Spinal cord (tissue), 10 donors: ENCODE measurements around the gene OR7C1. TPM values are rescaled to one million over a fixed set of nuclear protein-coding genes. Genes with fewer than 3 reads are reported as not detected.
A peak's percentile ranks its signal among the peaks of the same experiment; 100 is the strongest.

Experiments
- DNase-seq, 6 donors: peaks; one replicate each; pipeline versions ENCODE4 v3.0.0 to v3.0.0-alpha.2; 2013 to 2015; ENCODE audit warnings: low spot score in 6 of 6, low read depth in 4 of 6
- H3K27ac ChIP-seq: one replicate; pipeline ENCODE4 v1.5.1; 2013; ENCODE audit warnings: low read depth, low read length, control low read depth
- H3K27me3 ChIP-seq: one replicate; pipeline ENCODE4 v1.6.1; 2013; ENCODE audit warnings: low read length; ENCODE audit not compliant: control insufficient read depth, insufficient read depth
- H3K36me3 ChIP-seq: one replicate; pipeline ENCODE4 v1.6.1; 2013; ENCODE audit warnings: low read length; ENCODE audit not compliant: control insufficient read depth, insufficient read depth
- H3K4me1 ChIP-seq: one replicate; pipeline ENCODE4 v1.6.1; 2013; ENCODE audit warnings: low read length; ENCODE audit not compliant: control insufficient read depth, insufficient read depth
- H3K4me3 ChIP-seq: one replicate; pipeline ENCODE4 v1.5.1; 2013; ENCODE audit warnings: low read depth, low read length, control low read depth
- H3K9me3 ChIP-seq: one replicate; pipeline ENCODE4 v1.6.1; 2013; ENCODE audit warnings: low read length; ENCODE audit not compliant: control insufficient read depth, insufficient read depth
- WGBS: methylation state at CpG from one replicate; pipeline ENCODE4 v1.1.5; 2013; ENCODE audit warnings: missing lambda C conversion rate; ENCODE audit not compliant: insufficient coverage; 5-methylcytosine and 5-hydroxymethylcytosine counted together
- long read RNA-seq, 4 donors: transcript quantifications; one replicate each; lab custom pipeline, GENCODE V29; 2026
- polyA plus RNA-seq, 2 donors: library from polyadenylated mRNA; unstranded; fragments of 120-200 nt; gene quantifications; one replicate each; pipeline ENCODE4 v1.2.1, GENCODE V29; 2013; ENCODE audit not compliant: insufficient read length in 2 of 2
- total RNA-seq, 2 donors: library from RNA; depleted of rRNA in 1 of 2; stranded (reverse); fragments of 120-200 nt in 1 of 2; fragments of >200 nt in 1 of 2; gene quantifications; one replicate each; pipeline versions ENCODE4 v1.2.3 to v1.2.4, GENCODE V29; 2013 to 2014
- donor health status: healthy.

The OR7C1 gene
- total RNA-seq (under 1 TPM; 0.10 to 0.83 TPM), polyA plus RNA-seq (under 1 TPM; 0.14 to 0.36 TPM)
- long read RNA-seq, donor 1 = 0 reads
- long read RNA-seq, donor 2 = 0 reads
- long read RNA-seq, donor 3 = 0 reads
- long read RNA-seq, donor 4 = 0 reads

- no peaks in the 10 kb centered on the region for H3K4me1 ChIP-seq
- H3K27ac ChIP-seq = no peak within 1 kb of the TSS
- no CpG with 5 or more reads among the region's 1 CpG for WGBS
- H3K36me3 ChIP-seq = no peaks in the 10 kb centered on the region
- no peak within 1 kb of the TSS for H3K4me3 ChIP-seq
- DNase-seq = peak in 2 of 6 donors; percentile 49 to 61
- no peaks in the 10 kb centered on the region for H3K9me3 ChIP-seq
- H3K27me3 ChIP-seq = no peaks in the 10 kb centered on the region
These were observed at the start of gene OR7C1, which contains the start of gene OR7A5 for GRCh38 chr19:14835011-14835410. OR7C1 (minus strand) TSS chr19:14835185; CDS start chr19:14800136, 35,049 bp downstream. OR7A5 (minus strand) TSS chr19:14835185; CDS start chr19:14828241, 6,944 bp downstream.

DNA sequence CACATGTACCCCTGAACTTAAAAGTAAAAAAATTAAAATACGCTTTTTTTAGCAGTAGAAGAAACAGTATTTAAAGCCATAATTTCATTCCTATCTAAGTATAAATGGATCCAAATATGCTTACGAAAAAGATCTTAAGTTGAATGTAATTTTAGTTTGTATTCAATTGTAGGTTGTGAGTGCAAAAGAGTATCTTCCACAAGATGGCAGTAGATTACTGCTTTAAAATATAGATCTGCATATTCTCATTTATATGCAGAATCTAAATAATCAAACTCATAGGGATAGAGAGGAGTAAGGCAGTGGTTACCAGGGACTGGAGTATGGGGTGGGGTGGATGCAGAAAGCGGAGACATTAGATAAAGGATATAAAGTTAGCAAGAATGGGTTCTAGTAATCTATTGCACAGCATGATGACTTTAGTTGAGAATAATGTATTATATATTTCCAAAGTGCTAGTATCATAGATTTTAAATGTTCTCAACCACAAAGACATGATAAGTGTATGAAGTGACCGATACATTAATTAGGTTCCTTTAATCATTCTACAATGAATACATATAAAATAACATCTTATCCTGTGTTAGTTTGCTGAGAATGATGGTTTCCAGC, 36.7 kb upstream of the OR7C1 start:
- peak in 4 of 6 donors; percentile 4 to 82 (median 26) for DNase-seq
- Histone ChIP-seq H3K4me1 (no peaks in the 10 kb centered on the region), H3K36me3 (no peaks in the 10 kb centered on the region), H3K9me3 (no peaks in the 10 kb centered on the region), H3K27ac (no peak overlapping the region), H3K27me3 (no peaks in the 10 kb centered on the region), H3K4me3 (no peak overlapping the region)
- no CpG with 5 or more reads among the region's 4 CpGs for WGBS

DNA sequence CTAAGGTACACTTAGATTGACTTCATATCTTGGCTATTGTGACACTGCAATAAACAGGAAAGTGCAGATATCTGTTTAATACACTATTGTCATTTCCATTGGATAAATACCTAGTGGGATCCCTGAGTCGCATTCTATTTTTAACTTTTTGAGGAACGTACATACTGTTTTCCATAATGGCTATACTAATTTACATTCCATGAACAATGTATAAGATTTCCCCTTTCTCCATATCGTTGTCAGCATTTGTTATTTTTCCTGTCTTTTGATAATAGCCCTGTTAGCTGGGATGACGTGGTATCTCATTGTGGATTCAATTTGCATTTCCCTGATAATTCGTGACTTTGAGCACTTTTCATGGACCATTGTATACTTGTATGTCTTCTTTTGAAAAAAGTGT, 33.5 kb upstream of the OR7C1 start:
- no peaks in the 10 kb centered on the region for H3K4me1 ChIP-seq
- H3K9me3 ChIP-seq = no peaks in the 10 kb centered on the region
- WGBS = 100% methylated on average over 2 of the region's 5 CpGs
- H3K27ac ChIP-seq = no peak overlapping the region
- no peak for DNase-seq
- no peak overlapping the region for H3K4me3 ChIP-seq
- no peaks in the 10 kb centered on the region for H3K36me3 ChIP-seq
- no peaks in the 10 kb centered on the region for H3K27me3 ChIP-seq

DNA sequence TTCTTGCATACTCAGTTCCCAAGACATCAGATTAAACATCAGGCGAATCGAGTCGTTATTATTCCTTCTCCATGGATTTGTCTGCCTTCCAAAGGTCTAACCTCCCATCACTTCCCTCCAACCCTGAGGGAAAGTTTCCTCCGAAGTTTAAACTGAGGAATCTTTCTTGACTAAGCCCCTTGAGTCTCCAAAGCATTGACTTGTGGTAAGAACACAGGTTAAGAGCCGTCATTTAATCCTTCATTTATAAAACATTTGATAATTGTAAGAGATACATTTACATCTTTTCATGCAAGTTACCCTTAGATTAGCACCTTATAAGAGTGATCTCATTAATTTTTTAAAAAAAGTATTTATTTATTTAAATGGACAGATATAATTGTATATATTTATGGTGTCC, 13.8 kb upstream of the OR7C1 start, which contains the start of gene OR7A10:
TSS of gene OR7A10 (minus strand) at position 101 of the 400 bp plus-strand sequence. CDS start 7,045 bp downstream, outside the sequence.
- no peaks in the 10 kb centered on the region for H3K9me3 ChIP-seq
- H3K4me3 ChIP-seq = no peak within 1 kb of the TSS
- 90% methylated on average over 3 of the region's 5 CpGs for WGBS
- H3K27ac ChIP-seq = no peak within 1 kb of the TSS
- H3K27me3 ChIP-seq = no peaks in the 10 kb centered on the region
- no peak for DNase-seq
- H3K4me1 ChIP-seq = no peaks in the 10 kb centered on the region
- no peaks in the 10 kb centered on the region for H3K36me3 ChIP-seq

DNA sequence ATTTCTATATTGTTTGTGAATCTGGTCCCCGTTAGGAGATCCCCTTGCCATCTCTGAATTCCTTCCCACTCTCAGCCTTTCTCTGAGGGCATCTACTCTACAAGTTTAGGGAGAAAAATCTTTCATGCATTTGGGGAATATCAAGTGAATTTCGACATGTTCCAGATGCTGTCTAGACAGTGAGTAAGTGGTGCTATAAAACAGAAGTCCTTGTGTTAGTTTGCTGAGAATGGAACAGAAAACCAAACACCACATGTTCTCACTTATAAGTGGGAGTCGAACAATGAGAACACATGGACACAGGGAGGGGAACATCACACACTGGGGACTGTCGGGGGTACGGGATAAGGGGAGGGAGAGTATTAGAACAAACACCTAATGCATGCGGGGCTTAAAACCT, 8.6 kb upstream of the OR7C1 start:
- WGBS = 50% methylated on average over 2 of the region's 6 CpGs
- Histone ChIP-seq H3K4me1 (no peaks in the 10 kb centered on the region), H3K9me3 (no peaks in the 10 kb centered on the region), H3K27ac (no peak overlapping the region), H3K4me3 (no peak overlapping the region), H3K36me3 (no peaks in the 10 kb centered on the region), H3K27me3 (no peaks in the 10 kb centered on the region)
- no peak for DNase-seq

DNA sequence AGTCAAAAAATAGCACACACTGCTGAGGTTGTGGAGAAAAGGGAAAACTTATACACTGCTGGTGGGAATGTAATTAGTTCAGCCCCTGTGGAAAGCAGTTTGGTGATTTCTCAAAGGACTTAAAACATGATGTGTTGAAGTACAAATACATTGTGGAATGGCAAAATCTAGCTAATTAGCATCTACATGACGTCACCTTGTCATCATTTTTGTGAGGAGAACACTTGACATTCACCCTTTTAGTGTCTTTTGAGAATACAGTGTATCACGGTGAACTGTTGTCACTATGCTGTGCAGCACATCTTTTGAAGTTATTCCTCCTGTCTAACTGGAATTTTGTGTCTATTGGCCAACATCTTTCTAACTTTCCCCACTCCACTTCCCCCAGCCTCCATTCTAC, 8.2 kb upstream of the OR7C1 start:
- no peaks in the 10 kb centered on the region for H3K4me1 ChIP-seq

GRCh38 chr19:14840206-14840605, 5.2 kb upstream of the OR7C1 start:
- Histone ChIP-seq H3K4me1 (no peaks in the 10 kb centered on the region), H3K9me3 (no peaks in the 10 kb centered on the region), H3K27ac (no peak overlapping the region), H3K27me3 (no peaks in the 10 kb centered on the region), H3K4me3 (no peak overlapping the region), H3K36me3 (no peaks in the 10 kb centered on the region)
- no peak for DNase-seq
- no CpG with 5 or more reads among the region's 1 CpG for WGBS

More for the DNA sequence above, 8.2 kb upstream of the OR7C1 start:
- 60% methylated on average over 1 of the region's 2 CpGs for WGBS
- H3K36me3 ChIP-seq = no peaks in the 10 kb centered on the region
- H3K4me3 ChIP-seq = no peak overlapping the region
- DNase-seq = peak in 1 of 6 donors; percentile 3
- H3K27me3 ChIP-seq = no peaks in the 10 kb centered on the region
- H3K9me3 ChIP-seq = no peaks in the 10 kb centered on the region
- no peak overlapping the region for H3K27ac ChIP-seq

GRCh38 chr19:14837391-14837790, 2.4 kb upstream of the OR7C1 start:
- no peak for DNase-seq
- Histone ChIP-seq H3K27ac (no peak overlapping the region), H3K4me3 (no peak overlapping the region), H3K27me3 (no peaks in the 10 kb centered on the region), H3K4me1 (no peaks in the 10 kb centered on the region), H3K36me3 (no peaks in the 10 kb centered on the region), H3K9me3 (no peaks in the 10 kb centered on the region)
- WGBS = 83% methylated on average over 2 of the region's 4 CpGs

- Histone ChIP-seq H3K4me1 (no peaks in the 10 kb centered on the region), H3K27me3 (no peaks in the 10 kb centered on the region), H3K9me3 (no peaks in the 10 kb centered on the region), H3K36me3 (no peaks in the 10 kb centered on the region), H3K4me3 (no peak overlapping the region), H3K27ac (no peak overlapping the region)
- WGBS = 75% methylated on average over 4 of the region's 4 CpGs
- DNase-seq = no peak
These were observed 4.3 kb downstream of the OR7C1 start for GRCh38 chr19:14830702-14831101.

DNA sequence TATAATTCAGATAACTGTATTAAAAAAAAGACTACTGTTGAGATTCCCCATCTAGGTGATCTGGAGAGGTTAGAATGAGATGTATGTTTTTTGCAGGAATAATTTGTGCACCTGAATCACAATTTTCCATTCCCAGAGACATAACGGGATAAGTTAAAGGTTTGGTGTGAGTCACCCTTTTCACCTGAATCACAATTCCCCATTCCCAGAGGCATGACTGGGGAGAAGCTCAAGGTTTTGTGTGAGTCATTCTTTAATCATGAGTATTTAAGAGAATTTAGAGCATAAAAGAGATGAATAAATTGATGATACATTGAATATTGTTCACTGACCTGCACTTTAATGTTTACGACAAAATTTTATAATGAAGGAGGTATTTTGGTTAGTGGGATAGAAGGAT, 9.0 kb downstream of the OR7C1 start:
- Histone ChIP-seq H3K27me3 (no peaks in the 10 kb centered on the region), H3K4me1 (no peaks in the 10 kb centered on the region), H3K9me3 (no peaks in the 10 kb centered on the region), H3K4me3 (no peak overlapping the region), H3K36me3 (no peaks in the 10 kb centered on the region), H3K27ac (no peak overlapping the region)
- 80% methylated on average over 1 of the region's 2 CpGs for WGBS
- no peak for DNase-seq
